GM18502 (cell line): ENCODE results near the gene TMEM267.
"Not testable (repeated sequence)": the region's sequence is repeated elsewhere in the genome, so short reads cannot be mapped to it uniquely, and the experiment has no call there.

Experiments
- ATAC-seq: cut with Tn5 transposase; IDR thresholded peaks from one replicate; pipeline ENCODE4 v1.9.1; 2021; ENCODE audit warnings: mild to moderate bottlenecking; ENCODE audit not compliant: unreplicated experiment, poor library complexity

Gene TMEM267

GRCh38 chr5:43412156-43412555 is 71.5 kb downstream of the TMEM267 start, which contains the start of gene CCL28:
CCL28 (minus strand) TSS chr5:43412391; CDS start chr5:43412316, 75 bp downstream.
- no peak for ATAC-seq

GRCh38 chr5:43411495-43411894 is 72.2 kb downstream of the TMEM267 start:
- ATAC-seq, result no peak

GRCh38 chr5:43410414-43410813 is 73.3 kb downstream of the TMEM267 start:
- no peak for ATAC-seq

- no peak for ATAC-seq
Observed at GRCh38 chr5:43409809-43410271, 73.8 kb downstream of the TMEM267 start.

GRCh38 chr5:43402524-43403066 is 81.1 kb downstream of the TMEM267 start:
- ATAC-seq, result not testable (repeated sequence)

- no peak for ATAC-seq
Observed at GRCh38 chr5:43401827-43402226, 81.8 kb downstream of the TMEM267 start.

GRCh38 chr5:43400082-43400481 is 83.6 kb downstream of the TMEM267 start:
- no peak for ATAC-seq

GRCh38 chr5:43396762-43397304 is 86.8 kb downstream of the TMEM267 start:
- peak; percentile 99 for ATAC-seq
